GM21723 (cell line): Measurements from ENCODE around the gene RERE.

Experiments used
- ATAC-seq: cut with Tn5 transposase; IDR thresholded peaks from one replicate; pipeline ENCODE4 v1.9.1; 2021; ENCODE audit warnings: mild to moderate bottlenecking, moderate library complexity; ENCODE audit not compliant: unreplicated experiment

RERE gene

DNA sequence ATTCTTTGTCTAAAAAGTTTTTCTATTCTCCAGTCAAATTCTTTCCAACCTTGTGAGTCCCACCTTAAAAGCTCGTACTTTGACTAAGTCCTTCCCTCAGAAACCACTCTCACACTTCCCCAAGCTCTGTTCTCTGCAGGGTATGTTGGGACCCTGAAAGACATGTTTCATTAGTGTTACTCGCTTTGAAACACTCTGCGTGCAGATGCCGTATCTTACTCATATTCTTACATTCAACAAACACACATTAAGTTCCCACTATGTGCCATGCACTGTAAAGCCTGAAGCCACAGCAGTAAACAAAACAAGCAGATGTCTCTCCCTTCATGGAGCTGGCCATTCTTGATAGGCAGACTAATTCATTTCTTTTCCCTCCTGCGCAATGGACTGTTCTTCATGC lies 229.7 kb downstream of the RERE start:
- no peak for ATAC-seq

DNA sequence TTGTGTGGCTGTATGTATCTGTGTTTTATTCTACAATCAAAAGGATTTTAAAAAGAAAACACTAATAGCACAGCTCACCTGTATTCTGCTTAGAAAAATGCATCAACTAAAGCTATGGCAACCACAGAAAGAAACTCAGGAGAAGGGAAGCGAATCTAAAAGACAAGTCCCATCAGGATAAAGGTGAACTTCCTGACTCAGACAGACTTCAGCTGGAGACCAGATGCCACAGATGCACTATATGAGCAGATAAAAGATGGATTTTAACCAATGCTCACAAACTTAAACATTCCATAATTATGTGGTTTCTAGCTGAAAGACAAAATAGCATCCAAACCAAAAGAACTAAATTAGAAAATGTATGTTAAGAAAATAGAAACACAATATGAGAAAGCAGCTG lies 231.0 kb downstream of the RERE start:
- no peak for ATAC-seq

DNA sequence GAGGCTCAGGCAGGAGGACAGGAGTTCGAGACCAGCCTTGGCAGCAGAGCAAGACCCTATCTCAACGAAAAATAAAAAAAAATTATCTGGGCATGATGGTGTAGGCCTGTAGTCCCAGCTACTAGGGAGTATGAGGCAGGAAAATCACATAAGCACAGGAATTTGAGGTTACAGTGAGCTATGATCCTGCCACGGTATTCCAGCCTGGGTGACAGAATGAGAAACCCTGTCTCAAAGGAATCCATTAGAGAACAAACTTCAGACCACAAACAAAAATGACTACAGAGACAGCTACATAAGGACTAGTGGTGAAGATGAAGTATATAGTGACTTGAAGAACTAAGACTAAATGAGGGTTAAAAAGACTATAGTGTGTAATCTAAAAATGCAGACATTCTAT lies 233.1 kb downstream of the RERE start:
- no peak for ATAC-seq

DNA sequence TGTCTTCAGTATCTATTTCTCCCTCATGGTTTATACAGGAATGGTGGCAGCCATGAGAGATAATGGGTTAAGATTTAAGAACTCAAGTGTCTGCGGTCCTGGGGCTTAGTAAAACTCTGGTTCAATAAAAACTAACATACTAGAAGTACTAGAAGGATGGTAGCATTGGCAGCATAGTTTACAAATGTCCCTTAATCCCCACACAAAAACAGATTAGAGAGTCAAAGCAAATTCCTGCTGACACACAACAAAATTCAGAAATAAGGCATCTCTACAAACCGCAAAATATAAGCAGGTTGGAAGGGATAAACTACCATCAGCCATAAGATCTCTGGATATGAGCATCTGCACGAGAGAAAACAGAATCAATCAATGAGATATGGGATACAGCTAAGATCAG lies 234.4 kb downstream of the RERE start:
- ATAC-seq, result no peak

DNA sequence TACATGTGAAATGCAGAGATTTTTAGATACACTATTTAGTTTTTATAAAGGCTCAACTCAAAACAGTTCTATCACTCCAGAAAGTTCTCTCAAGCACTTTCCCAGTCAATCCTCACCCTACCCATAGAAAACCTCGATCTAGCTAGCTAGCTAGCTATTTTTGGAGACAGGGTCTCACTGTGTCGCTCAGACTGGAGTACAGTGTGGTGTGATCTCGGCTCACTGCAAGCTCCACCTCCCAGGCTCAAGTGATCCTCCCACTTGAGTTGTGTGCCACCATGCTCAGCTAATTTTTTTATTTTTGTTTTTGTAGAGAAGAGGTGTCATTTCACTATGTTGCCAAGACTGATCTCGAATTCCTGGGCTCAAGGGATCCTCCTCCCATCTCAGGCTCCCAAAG lies 236.9 kb downstream of the RERE start:
- ATAC-seq, result no peak

GRCh38 chr1:8578936-8579335 lies 238.5 kb downstream of the RERE start:
- ATAC-seq, result no peak

- no peak for ATAC-seq
Measured at GRCh38 chr1:8578132-8578877, 239.1 kb downstream of the RERE start.

- ATAC-seq, result no peak
Measured at GRCh38 chr1:8574985-8575384, 242.5 kb downstream of the RERE start.

GRCh38 chr1:8572106-8572505 lies 245.3 kb downstream of the RERE start:
- ATAC-seq, result no peak

DNA sequence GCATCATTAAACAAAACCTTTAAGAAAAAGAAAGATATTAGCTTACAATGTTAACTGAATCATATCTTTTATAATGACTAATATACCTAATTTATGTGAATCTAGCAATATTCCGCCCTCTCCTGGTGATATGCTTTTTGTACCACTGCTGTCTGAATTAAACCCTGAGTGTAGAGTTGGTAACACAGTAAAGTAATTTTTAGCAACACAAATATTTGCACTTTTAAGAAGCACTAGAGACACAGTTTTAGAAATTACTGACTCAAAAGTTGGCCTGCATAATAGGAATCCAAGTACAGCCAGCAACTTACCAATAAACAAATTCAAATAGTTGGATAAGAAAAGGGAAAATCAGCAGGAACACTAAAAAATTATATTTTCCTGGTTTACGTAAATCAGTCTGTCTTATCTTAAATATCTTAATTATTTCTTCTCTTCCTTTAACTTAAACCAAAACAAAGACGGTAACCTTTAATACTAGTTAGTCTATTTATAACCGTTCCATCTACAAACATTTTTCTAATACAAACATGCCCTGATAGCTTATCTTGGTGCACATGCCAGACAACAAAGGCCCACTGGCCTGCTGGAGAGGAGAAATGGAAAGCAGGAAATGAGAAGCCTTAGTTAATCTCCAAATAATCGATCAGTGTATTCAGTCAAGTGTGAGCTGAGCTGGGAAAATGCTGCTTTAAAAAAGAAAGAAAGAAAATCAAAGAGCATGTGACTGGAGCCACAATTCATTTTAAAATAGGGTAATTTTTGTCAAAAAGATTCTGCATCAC lies 246.0 kb downstream of the RERE start:
- no peak for ATAC-seq

DNA sequence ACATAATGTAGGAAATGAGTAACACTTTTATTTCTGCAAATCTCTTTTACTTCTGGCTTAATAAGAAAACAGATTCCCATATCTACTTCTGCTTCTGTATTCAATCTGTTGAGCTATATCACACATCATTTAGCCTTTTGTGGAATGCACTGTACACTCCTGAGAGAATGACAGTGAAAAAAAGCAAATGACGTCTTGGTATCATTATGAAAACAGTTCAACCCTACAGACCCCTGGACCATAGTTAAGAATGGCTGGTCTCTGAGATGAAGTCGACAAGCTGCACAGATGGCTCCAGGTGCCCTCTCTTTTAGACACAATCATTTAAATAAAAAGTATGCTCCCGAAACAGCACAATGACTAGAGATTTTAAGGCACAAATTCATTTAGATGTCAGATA lies 247.0 kb downstream of the RERE start:
- no peak for ATAC-seq

GRCh38 chr1:8569242-8569641 lies 248.2 kb downstream of the RERE start:
- ATAC-seq, result no peak

DNA sequence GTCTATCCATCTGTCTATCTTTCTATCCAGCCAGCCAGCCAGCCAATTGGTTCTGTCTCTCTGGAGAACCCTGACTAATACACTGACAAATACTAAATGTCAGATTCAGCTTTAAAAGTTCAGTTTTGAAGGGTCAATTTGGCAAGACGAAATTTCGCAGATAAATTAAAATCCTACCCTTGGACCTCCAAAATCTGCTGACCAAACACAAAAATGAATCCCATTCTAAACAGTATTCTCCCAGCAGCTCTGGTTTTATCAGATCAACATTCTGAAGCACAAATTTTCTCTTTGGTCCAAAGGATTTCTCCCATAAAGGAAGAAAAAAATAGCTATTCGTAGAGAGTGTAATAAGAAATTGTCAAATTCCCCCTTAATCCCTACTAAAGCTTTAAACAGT lies 248.6 kb downstream of the RERE start:
- no peak for ATAC-seq

GRCh38 chr1:8567146-8567545 lies 250.3 kb downstream of the RERE start:
- no peak for ATAC-seq

- ATAC-seq, result no peak
Measured at GRCh38 chr1:8565802-8566201, 251.6 kb downstream of the RERE start.

DNA sequence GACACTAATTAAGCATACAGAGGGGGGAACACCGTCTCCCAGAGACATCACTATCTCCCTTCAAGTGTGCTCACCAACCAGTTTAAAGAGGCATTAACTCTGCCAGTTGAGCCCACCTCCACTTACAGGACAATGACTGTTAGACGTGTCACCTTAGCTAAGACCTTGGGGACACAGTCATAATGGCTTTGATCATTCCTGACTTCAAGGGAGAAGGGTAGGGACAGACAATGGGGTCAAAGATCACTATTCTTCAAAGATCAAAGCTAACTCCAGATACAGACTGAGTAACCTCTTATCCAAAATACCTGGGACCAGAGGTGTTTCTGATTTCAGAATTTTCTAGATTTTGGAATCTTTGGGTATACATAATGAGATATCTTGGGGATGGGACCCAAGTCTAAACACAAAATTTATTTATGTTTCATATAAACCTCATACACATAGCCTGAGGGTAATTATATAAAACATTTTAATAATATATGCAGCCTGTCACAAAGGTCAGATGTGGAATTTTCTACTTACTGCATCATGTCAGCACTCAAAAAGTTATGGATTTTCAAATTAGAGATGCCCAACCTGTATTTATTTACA lies 253.4 kb downstream of the RERE start:
- no peak for ATAC-seq

GRCh38 chr1:8562881-8563865 lies 254.3 kb downstream of the RERE start:
- ATAC-seq, result no peak

DNA sequence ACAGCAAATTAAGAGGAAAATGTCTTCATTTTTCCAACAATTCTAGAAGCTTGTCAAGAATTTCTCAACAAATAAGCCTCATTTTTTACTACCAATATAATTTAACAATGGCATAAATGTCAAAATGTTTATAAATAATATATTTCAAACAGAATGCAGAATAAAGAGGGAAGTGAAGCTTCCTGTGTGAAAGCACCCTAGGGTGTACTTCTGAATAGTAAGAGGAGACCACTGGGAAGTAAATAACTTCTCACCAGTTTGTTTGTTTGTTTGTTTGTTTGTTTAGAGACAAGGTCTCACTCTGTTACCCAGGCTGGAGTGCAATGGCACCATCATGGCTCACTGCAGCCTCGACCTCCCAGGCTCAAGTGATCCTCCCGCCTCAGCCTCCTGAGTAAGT lies 255.2 kb downstream of the RERE start:
- no peak for ATAC-seq

GRCh38 chr1:8560611-8561544 lies 256.6 kb downstream of the RERE start:
- no peak for ATAC-seq

- no peak for ATAC-seq
Measured at GRCh38 chr1:8560035-8560434, 257.4 kb downstream of the RERE start.
